HepG2 (cell line): ENCODE measurements around the gene PPARA. TPM values are rescaled to one million over a fixed set of nuclear protein-coding genes. Genes with fewer than 3 reads are reported as not detected.

Source experiments
- ATAC-seq: fragments of 200-7000 bp; cut with Tn5 transposase; 3 replicates; pipeline ENCODE4 v1.9.1; 2020; ENCODE audit warnings: mild to moderate bottlenecking, moderate library complexity
- BruUV-seq: library from RNA; stranded (reverse); fragments of 400-500 nt; replicated peaks from 2 replicates; lab custom pipeline; 2021; lab: Mats Ljungman, UMichigan
- CTCF ChIA-PET: fragments of 300-600 bp; formaldehyde crosslinking; extraction: SDS; loops from one replicate; lab custom pipeline; 2021; ENCODE audit warnings: low total read pairs, inconsistent platforms, low intra/inter-chr PET ratio; lab: Yijun Ruan, JAX
- POLR2A ChIA-PET: fragments of 350-600 bp; sonication (Branson Sonifier 250); formaldehyde crosslinking; loops from one replicate; lab custom pipeline; 2020; ENCODE audit warnings: antibody characterized with exemption, inconsistent platforms; lab: Yijun Ruan, JAX
- DNase-seq: peaks from one replicate; pipeline ENCODE4 v3.0.0-alpha.2; 2015; ENCODE audit warnings: low spot score
- FAIRE-seq: peaks from 3 replicates; lab custom pipeline; 2011; peaks lifted over from hg19 to GRCh38; lab: Jason Lieb, UNC
- H2AFZ ChIP-seq: one replicate; pipeline ENCODE4 v1.6.1; 2011; ENCODE audit warnings: low read length, inconsistent platforms
- H3K27ac ChIP-seq: fragments of 300-600 bp; 3 replicates; pipeline ENCODE4 v1.8.0; 2011; ENCODE audit warnings: mixed run types, mild to moderate bottlenecking, mixed read lengths, low read length, inconsistent platforms; ENCODE audit not compliant: insufficient read depth; ENCODE audit errors: extremely low read length
- H3K27me3 ChIP-seq, 2 experiments: fragments of 200-600 bp in 1 of 2; 2 replicates in 1 of 2; 3 replicates in 1 of 2; pipeline versions ENCODE4 v1.6.0 to v1.8.0; 2011; ENCODE audit warnings: low read length in 2 of 2, mild to moderate bottlenecking in 2 of 2, moderate library complexity in 2 of 2, inconsistent platforms in 1 of 2; ENCODE audit not compliant: insufficient read depth in 2 of 2, control insufficient read depth in 1 of 2
- H3K36me3 ChIP-seq, 2 experiments: fragments of 200-600 bp in 1 of 2; replicated peaks in 1 of 2; 2 replicates in 1 of 2; 3 replicates in 1 of 2; pipeline versions ENCODE4 v1.5.1 to v1.8.0; 2011; ENCODE audit warnings: low read length in 2 of 2, inconsistent platforms in 1 of 2; ENCODE audit not compliant: insufficient read depth in 2 of 2, control insufficient read depth in 1 of 2
- H3K4me1 ChIP-seq: 2 replicates; pipeline ENCODE4 v1.5.1; 2012; ENCODE audit warnings: low read length, inconsistent platforms; ENCODE audit not compliant: insufficient read depth
- H3K4me2 ChIP-seq: 2 replicates; pipeline ENCODE4 v1.6.0; 2011; ENCODE audit warnings: low read depth, low read length, inconsistent platforms
- H3K4me3 ChIP-seq, 3 experiments: fragments of 200-600 bp in 1 of 3; sonication (generic), shearing (Covaris generic) in 1 of 3; replicated peaks in 1 of 3; 2 replicates each; pipeline ENCODE4 v1.5.1; 2011 to 2016; ENCODE audit warnings: low read length in 3 of 3, inconsistent platforms in 2 of 3, low read depth in 2 of 3, mild to moderate bottlenecking in 2 of 3, control low read depth in 1 of 3, mixed read lengths in 1 of 3; ENCODE audit not compliant: insufficient read depth in 1 of 3
- H3K79me2 ChIP-seq: one replicate; pipeline ENCODE4 v1.6.1; 2011; ENCODE audit warnings: low read length, inconsistent platforms; ENCODE audit not compliant: insufficient read depth
- H3K9ac ChIP-seq: 2 replicates; pipeline ENCODE4 v1.6.0; 2011; ENCODE audit warnings: mild to moderate bottlenecking, low read depth, low read length, inconsistent platforms; ENCODE audit not compliant: insufficient read depth
- H3K9me3 ChIP-seq: 2 replicates; pipeline ENCODE4 v1.5.1; 2012; ENCODE audit warnings: mild to moderate bottlenecking, low read length
- H4K20me1 ChIP-seq: 2 replicates; pipeline ENCODE4 v1.6.0; 2011; ENCODE audit warnings: inconsistent platforms, mild to moderate bottlenecking, low read length, moderate library complexity; ENCODE audit not compliant: insufficient read depth
- YY1 ChIP-seq: IDR thresholded peaks from 2 replicates; pipeline ENCODE4 v1.6.1; 2011; ENCODE audit warnings: low read length, low read depth, moderate library complexity, mild to moderate bottlenecking; ENCODE audit not compliant: insufficient read depth, insufficient replicate concordance
- ZNF543 ChIP-seq: sonication (generic); formaldehyde crosslinking; IDR thresholded peaks from 2 replicates; pipeline ENCODE4 v1.4.0; 2020; ENCODE audit warnings: mild to moderate bottlenecking, missing genetic modification reagents
- WGBS: methylation state at CpG from one replicate; pipeline ENCODE4 v1.1.6; 2017; ENCODE audit warnings: low lambda C conversion rate; 5-methylcytosine and 5-hydroxymethylcytosine counted together
- in situ Hi-C: cut with HindIII; loops from 2 replicates; pipeline ENCODE4 v1.10.0; 2017; ENCODE audit warnings: low pct_unique_long_range_greater_than_20kb; ENCODE audit not compliant: extremely low pct_ligation_motif_present
- intact Hi-C: fragments of 100-400 bp; cut with micrococcal nuclease; formaldehyde crosslinking; loops from one replicate; pipeline ENCODE4 v1.10.0; 2022; ENCODE audit not compliant: unreplicated experiment
- polyA plus RNA-seq, 8 experiments: library from polyadenylated mRNA; depleted of rRNA in 3 of 8; stranded (reverse) in 7 of 8; unstranded in 1 of 8; fragments of >200 nt; fragmentation: Illumina TruSeq in 4 of 8; extraction: Trizol in 4 of 8; gene quantifications; 2 replicates each; pipeline versions ENCODE4 v1.2.1 to v1.2.3, GENCODE V29; 2011 to 2016; ENCODE audit warnings: low read depth in 4 of 8, missing spikeins in 1 of 8, mixed read lengths in 1 of 8; ENCODE audit not compliant: insufficient read depth in 1 of 8
- total RNA-seq, 5 experiments: library from RNA; depleted of rRNA; stranded (reverse); fragments of >200 nt; fragmentation: Illumina TruSeq; extraction: Trizol; gene quantifications; 2 replicates each; pipeline ENCODE4 v1.2.3, GENCODE V29; 2016; ENCODE audit warnings: low read depth in 1 of 5
- TF ChIP-seq, protein P1 (sequence below), 2 experiments: IDR thresholded peaks; 2 replicates each; pipeline ENCODE4 v1.6.1; 2011 to 2012; ENCODE audit warnings: low read length in 2 of 2, borderline replicate concordance in 1 of 2, low read depth in 1 of 2, mild to moderate bottlenecking in 1 of 2, moderate library complexity in 1 of 2
- TF ChIP-seq, protein P2 (sequence below): sonication (generic); formaldehyde crosslinking; IDR thresholded peaks from 2 replicates; pipeline ENCODE4 v1.5.0; 2020; ENCODE audit warnings: mild to moderate bottlenecking, missing genetic modification reagents

The PPARA gene
- total and polyA plus RNA-seq, 2 of the 13 experiments (the other 11 are each of a cell fraction or from before 2014, with no cell fraction given), result 18.2 to 24.7 TPM

DNA sequence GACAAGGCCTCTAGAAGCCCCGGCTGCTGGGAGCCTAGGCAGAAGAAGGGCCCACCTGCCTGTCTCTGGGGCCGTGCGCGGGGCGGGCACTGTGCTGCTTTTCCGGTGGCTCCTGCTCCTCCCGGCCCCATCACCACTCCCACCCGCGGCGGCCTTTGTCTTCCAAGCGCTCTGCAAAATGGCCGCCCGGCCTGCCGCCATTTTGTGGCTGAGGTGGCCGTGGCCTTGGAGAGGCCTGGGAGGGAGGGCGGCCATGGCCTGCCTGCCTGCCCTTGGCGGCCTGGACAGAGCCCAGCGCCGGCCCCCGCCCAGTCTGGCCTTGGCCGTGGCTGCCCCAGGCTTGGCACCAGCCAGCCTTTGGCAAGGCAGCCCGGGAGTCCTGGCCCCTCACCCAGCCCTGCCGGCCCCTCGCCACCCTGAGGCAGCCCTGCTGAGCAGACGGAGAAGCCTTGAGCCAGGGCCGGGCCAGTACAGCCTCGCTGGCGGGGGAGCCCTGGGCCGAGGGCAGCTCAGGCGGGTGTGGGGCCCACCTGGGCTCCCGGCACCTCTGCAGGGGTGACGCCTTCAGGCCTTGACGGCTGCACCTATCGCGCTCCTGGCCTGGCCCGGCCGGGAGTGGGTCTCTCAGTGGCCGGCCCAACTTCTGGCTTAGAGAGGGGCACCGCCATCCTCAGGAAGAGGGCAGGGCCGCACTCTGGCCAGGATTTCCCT, 46.0 kb upstream of the PPARA start:
- intact Hi-C loops, result no loop called here
- Histone ChIP-seq H3K27me3 (peaks cover 9 to 27% of the 10 kb centered on the region in 2 experiments; a peak in 4 of 5 replicates), H3K4me3 (no peak overlapping the region), H3K9ac (no peak overlapping the region), H3K27ac (no peak overlapping the region), H2AFZ (no peak overlapping the region), H3K36me3 (no peaks in the 10 kb centered on the region), H3K4me1 (peaks cover 48% of the 10 kb centered on the region), H3K9me3 (no peaks in the 10 kb centered on the region), H3K79me2 (no peaks in the 10 kb centered on the region), H4K20me1 (no peaks in the 10 kb centered on the region), H3K4me2 (no peak overlapping the region)
- ChIA-PET CTCF (no interaction called here), POLR2A (no interaction called here)
- TF ChIP-seq YY1, result peak; percentile 61
- no peak for TF ChIP-seq ZNF543 (CRISPR knock-in tag)
- in situ Hi-C loops, result loop anchor here (25.0 kb wide), 1 partner anchor 467 kb away; no protein-coding TSS in a partner anchor
- no TSS peak for BruUV-seq
- FAIRE-seq, result no peak
- DNase-seq, result no peak
- WGBS, result 93% methylated on average over 9 of the region's 40 CpGs
- ATAC-seq, result no peak

DNA sequence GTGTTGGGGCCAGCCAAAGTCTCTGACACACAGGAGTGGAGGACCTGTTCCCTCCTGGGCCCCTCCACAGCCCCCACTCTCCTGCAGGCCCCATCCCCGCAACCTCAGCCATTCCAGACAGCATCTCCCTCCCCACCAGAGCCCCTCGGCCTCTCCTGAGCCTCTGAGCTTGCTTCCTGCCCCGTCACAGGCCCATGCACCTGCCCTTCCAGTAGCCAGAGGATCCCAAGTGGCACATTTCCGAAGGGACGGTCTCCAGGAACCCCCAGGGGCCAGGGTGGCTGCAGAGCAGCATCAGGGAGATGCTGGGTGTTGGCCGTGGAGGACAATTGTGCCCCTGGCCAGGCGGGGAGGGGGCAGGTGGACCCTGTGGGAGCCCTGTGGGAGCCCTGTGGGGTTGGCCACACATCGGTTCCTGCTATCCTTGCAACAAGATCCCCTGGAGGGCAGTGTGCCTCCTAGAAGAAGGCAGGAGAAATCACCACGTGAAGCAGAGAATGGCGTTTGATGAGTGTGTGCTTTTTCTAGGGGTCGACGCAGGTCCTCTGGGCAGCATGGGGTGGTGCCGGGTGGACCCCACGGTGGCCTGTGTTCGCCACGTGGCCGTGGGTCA, 45.3 kb upstream of the PPARA start:
- Histone ChIP-seq H3K4me1 (peaks cover 54% of the 10 kb centered on the region), H3K4me3 (0 out of 6 replicates have a peak overlapping the region, but pooled peaks of 1 of the 3 experiments have one; percentile 38), H3K9me3 (no peaks in the 10 kb centered on the region), H2AFZ (no peak overlapping the region), H3K27ac (no peak overlapping the region), H3K36me3 (no peaks in the 10 kb centered on the region), H3K27me3 (peaks cover 6 to 20% of the 10 kb centered on the region in 2 experiments; a peak in 4 of 5 replicates), H4K20me1 (no peaks in the 10 kb centered on the region), H3K9ac (no peak overlapping the region), H3K79me2 (no peaks in the 10 kb centered on the region), H3K4me2 (peak overlapping the region; percentile 93)
- POLR2A ChIA-PET, result no interaction called here
- FAIRE-seq (no peak), DNase-seq (no peak), ATAC-seq (no peak)
- WGBS, result no CpG with 5 or more reads among the region's 17 CpGs
- in situ Hi-C loops (loop anchor here (5.0 to 25.0 kb wide), 2 partner anchors 93 to 468 kb away; no protein-coding TSS in a partner anchor), intact Hi-C loops (no loop called here)
- BruUV-seq, result no TSS peak
- CTCF ChIA-PET, result no interaction called here
- TF ChIP-seq, protein P1, sequence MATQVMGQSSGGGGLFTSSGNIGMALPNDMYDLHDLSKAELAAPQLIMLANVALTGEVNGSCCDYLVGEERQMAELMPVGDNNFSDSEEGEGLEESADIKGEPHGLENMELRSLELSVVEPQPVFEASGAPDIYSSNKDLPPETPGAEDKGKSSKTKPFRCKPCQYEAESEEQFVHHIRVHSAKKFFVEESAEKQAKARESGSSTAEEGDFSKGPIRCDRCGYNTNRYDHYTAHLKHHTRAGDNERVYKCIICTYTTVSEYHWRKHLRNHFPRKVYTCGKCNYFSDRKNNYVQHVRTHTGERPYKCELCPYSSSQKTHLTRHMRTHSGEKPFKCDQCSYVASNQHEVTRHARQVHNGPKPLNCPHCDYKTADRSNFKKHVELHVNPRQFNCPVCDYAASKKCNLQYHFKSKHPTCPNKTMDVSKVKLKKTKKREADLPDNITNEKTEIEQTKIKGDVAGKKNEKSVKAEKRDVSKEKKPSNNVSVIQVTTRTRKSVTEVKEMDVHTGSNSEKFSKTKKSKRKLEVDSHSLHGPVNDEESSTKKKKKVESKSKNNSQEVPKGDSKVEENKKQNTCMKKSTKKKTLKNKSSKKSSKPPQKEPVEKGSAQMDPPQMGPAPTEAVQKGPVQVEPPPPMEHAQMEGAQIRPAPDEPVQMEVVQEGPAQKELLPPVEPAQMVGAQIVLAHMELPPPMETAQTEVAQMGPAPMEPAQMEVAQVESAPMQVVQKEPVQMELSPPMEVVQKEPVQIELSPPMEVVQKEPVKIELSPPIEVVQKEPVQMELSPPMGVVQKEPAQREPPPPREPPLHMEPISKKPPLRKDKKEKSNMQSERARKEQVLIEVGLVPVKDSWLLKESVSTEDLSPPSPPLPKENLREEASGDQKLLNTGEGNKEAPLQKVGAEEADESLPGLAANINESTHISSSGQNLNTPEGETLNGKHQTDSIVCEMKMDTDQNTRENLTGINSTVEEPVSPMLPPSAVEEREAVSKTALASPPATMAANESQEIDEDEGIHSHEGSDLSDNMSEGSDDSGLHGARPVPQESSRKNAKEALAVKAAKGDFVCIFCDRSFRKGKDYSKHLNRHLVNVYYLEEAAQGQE (IDR thresholded peaks at IDR 0.05; ENCODE audit: borderline replicate concordance in 1 of 2, low read depth in 1 of 2, low read length in 2 of 2), result no peak
- TF ChIP-seq, protein P2, sequence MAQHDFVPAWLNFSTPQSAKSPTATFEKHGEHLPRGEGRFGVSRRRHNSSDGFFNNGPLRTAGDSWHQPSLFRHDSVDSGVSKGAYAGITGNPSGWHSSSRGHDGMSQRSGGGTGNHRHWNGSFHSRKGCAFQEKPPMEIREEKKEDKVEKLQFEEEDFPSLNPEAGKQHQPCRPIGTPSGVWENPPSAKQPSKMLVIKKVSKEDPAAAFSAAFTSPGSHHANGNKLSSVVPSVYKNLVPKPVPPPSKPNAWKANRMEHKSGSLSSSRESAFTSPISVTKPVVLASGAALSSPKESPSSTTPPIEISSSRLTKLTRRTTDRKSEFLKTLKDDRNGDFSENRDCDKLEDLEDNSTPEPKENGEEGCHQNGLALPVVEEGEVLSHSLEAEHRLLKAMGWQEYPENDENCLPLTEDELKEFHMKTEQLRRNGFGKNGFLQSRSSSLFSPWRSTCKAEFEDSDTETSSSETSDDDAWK (CRISPR knock-in tag), result no peak
